NCI-H69 (cell line): Measurements from ENCODE around the gene ADAP1.
A peak's percentile ranks its signal among the peaks of the same experiment; 100 is the strongest.

Experiments
- DNase-seq: peaks from one replicate; lab custom pipeline; 2025; lab: John Stamatoyannopoulos, UW

ADAP1 gene

GRCh38 chr7:909358-910329, 44.8 kb downstream of the ADAP1 start:
- DNase-seq = peak; percentile 44

- DNase-seq = peak; percentile 76
These were observed 45.7 kb downstream of the ADAP1 start for GRCh38 chr7:908591-909357.

GRCh38 chr7:908159-908581, 46.3 kb downstream of the ADAP1 start:
- no peak for DNase-seq

GRCh38 chr7:907158-907980, 47.1 kb downstream of the ADAP1 start:
- DNase-seq = peak; percentile 44

- DNase-seq = no peak
These were observed 47.7 kb downstream of the ADAP1 start for GRCh38 chr7:906776-907157.

GRCh38 chr7:904847-905246, 49.6 kb downstream of the ADAP1 start:
- no peak for DNase-seq

GRCh38 chr7:903921-904755, 50.3 kb downstream of the ADAP1 start:
- DNase-seq = no peak

GRCh38 chr7:902996-903395, 51.5 kb downstream of the ADAP1 start:
- no peak for DNase-seq

DNA sequence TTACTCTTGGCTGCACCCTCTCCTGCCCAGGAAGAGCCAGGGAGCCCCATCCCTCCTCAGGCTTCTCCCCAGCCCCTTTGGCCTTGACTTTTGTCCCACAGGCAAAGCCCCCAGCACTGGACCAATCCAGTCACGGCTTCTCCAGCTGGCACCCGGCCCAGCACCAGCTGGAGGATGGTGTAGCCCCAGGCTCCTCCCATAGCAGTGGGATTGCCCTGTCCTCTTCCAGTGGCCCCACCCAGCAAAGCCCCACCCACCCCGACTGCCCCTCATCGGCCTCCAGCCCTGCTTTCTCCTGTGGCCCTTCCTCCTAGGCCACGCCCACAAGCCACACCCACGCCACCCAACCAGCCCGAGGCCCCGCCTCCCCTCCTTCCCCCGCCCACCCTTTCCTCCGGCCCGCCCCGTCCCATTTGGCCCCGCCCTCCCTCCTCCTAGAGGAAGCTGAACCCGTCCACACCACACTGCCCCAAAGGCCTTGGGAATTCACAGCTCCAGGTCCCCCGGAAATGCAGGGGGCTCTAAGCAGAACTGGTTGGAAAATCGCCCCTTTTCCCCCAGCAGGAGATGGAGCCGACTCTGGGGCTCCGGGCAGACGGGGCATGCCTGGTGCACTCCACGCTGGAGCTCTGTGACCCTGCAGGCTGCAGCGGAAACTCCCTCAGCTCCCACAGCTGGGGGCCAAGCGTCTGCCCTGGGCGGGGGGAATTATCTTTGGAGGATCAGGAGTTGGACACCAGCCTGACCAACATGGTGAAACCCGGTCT, 52.9 kb downstream of the ADAP1 start:
- DNase-seq = peak; percentile 96

GRCh38 chr7:901041-901387, 53.5 kb downstream of the ADAP1 start:
- DNase-seq = no peak

- no peak for DNase-seq
These were observed 54.0 kb downstream of the ADAP1 start for GRCh38 chr7:900331-901040.

DNA sequence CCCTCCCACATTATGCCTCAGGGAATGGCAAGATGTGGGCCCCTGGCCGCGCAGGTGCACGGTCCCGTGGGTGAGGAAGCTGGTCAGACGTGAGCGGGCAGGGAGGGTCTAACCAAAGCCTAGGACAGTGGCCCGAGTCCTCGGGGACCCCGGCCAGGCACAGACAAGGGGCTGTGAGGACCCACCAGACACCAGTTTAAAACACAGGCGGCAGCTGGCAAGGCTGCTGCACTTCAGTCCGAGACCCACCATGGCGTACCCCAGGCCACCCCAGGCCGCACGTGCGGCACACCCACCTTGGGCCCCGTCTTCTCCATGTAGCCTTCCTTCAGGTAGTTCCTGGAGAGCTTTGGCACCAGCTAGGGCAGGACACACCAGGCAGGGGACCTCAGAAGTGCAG, 54.7 kb downstream of the ADAP1 start:
- no peak for DNase-seq

- DNase-seq = no peak
These were observed 55.4 kb downstream of the ADAP1 start for GRCh38 chr7:898855-899681.

- DNase-seq = no peak
These were observed 56.0 kb downstream of the ADAP1 start for GRCh38 chr7:898460-898854.

GRCh38 chr7:897771-898376, 56.6 kb downstream of the ADAP1 start:
- peak; percentile 33 for DNase-seq

GRCh38 chr7:897086-897485, 57.4 kb downstream of the ADAP1 start:
- DNase-seq = no peak

DNA sequence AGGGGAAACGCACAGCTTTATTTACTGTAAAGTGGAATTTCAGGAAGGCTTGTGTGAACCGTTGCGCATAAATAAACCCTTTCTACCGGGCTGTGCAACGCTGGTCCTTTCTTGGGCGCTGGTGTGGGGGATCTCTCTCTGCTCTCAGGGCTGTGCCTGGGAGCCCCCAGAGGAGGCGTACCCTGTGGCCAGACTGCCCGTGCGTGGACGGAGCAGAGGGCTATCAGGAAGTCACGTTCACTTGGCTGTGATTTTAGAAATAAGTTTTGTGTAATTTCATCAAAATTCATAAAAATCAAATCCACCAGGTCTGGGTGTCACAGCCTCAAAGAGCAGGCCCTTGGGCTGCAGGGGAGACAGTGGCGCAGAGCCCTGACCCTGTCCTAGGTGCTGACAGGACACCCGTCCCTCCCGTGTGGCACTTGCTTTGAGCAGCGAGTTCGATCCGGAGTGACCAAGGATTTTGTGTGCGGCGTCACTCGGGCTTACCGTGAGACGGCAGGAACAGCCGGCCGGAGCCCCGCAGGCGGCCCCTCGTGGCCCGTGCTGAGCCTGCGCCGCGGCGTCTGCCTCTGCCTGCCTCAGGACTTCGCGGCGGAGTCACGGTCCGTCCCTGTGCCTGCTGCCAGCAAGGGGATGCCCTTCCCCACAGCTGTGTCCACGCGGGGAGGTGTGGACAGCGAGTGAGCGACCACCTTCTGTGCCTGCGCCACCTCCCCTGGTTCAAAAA, 58.0 kb downstream of the ADAP1 start:
- no peak for DNase-seq
